Stimulated activated effector memory CD8-positive, alpha-beta T cell treated with anti-CD3 and anti-CD28 coated beads, Interleukin-12 subunit alpha, Interleukin-12 subunit beta, amount 100 ng/mL, for 72 hours (primary cell): Measurements from ENCODE around the gene UTS2R.

Experiments used
- ATAC-seq: fragments of 150-1000 bp; cut with Tn5 transposase; 2 replicates; pipeline ENCODE4 v1.10.0; 2021
- DNase-seq, 2 donors: peaks; one replicate each; pipeline ENCODE4 v3.0.0; 2021 to 2022; ENCODE audit warnings: low spot score in 2 of 2
- H3K27ac Mint-ChIP-seq: one replicate; pipeline ENCODE4 v1.8.0; 2022; ENCODE audit warnings: mild to moderate bottlenecking, mixed read lengths
- H3K36me3 Mint-ChIP-seq: one replicate; pipeline ENCODE4 v1.8.0; 2022; ENCODE audit warnings: mild to moderate bottlenecking, mixed read lengths
- H3K4me1 Mint-ChIP-seq: one replicate; pipeline ENCODE4 v1.8.0; 2022; ENCODE audit warnings: mixed read lengths
- H3K4me3 Mint-ChIP-seq: one replicate; pipeline ENCODE4 v1.8.0; 2022; ENCODE audit warnings: mild to moderate bottlenecking, mixed read lengths
- H3K9me3 Mint-ChIP-seq: one replicate; pipeline ENCODE4 v1.8.0; 2022; ENCODE audit warnings: mixed read lengths

The UTS2R gene

DNA sequence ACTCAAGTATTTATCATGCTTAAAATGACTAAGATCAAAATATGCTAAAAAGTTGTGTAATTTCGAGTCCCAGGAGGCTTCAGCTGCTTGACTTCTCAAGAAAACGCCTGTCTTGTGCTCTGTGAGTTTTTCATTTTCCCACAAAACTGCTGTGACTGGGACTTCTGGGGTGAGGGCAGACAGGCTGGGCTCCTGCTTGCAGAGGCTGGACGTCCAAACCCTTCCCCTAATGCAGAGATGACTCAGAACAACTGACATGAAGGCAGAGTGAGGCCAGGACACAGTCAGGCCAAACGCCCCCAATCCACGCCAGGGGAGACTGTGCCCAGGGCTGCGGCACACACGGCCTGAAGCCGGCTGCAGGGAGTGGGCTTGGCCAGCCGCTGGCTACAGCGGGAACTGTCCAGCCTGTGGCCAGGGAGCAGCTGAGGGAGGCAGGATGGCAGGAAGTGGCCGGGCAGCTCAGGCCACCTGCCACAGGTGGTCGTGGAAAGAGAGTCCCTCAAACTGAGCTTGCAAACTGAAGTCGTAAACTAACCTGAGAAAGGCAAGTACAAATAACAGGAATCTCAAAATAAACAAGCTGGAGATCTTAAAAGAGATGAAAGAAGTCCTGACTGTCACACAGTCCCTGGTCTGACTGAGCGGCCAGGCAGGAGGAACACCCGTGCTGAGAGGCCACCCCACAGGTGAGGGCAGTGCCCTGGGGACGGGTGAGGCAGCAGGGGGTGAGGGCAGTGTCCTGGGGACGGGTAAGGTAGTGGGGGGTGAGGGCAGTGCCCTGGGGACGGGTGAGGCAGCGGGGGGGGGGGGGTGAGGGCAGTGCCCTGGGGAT lies 25.3 kb downstream of the UTS2R start:
- peaks cover 7% of the 10 kb centered on the region for H3K4me1 Mint-ChIP-seq
- ATAC-seq (no peak), DNase-seq (no peak)
- no peak overlapping the region for H3K27ac Mint-ChIP-seq
- peaks cover 6% of the 10 kb centered on the region for H3K36me3 Mint-ChIP-seq
- H3K9me3 Mint-ChIP-seq = no peaks in the 10 kb centered on the region
- H3K4me3 Mint-ChIP-seq = no peak overlapping the region

DNA sequence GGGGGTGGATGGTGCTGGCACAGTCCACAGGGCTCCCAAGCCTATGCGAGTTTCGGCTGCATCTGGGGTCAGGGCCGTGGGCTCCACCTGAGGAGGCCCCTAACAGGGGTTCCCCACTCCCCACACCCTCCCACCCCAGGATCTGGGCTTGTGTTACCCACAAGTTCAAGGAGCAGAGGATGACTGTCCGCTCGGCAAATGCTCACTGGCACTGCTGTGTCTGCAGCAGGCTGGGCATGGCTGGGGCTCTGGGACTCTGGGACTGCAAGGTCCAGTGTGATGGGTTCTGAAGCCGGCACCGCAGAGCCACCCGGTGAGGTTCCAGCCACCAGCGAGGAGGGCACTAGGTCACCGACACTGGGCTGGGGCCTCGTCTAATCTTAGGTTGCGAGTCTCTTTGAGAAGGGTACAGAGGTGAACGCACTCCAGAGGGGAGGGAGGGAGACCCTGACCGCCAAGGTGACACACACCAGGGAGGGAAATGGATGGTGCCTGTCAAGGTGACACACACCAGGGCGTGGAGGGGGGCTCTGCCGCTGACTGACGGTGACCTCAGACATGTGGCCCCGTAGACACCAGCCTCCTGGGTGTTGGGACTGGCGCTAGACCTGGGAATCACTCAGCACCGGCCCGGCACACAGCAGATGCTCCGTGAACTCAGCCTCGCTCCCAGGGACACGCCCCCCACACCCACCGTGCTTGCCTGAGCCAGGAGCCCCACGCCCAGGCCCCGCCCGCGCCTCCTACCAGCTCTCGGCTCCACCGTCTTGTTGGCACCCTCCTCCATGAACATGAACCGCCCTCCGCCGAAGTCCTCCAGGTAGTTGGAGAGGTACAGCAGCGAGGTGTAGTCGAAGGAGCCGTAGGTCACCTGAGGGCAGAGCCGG lies 26.1 kb downstream of the UTS2R start:
- peaks cover 7% of the 10 kb centered on the region for H3K4me1 Mint-ChIP-seq
- no peak overlapping the region for H3K27ac Mint-ChIP-seq
- H3K36me3 Mint-ChIP-seq = peaks cover 8% of the 10 kb centered on the region
- ATAC-seq (no peak), DNase-seq (no peak)
- no peak overlapping the region for H3K4me3 Mint-ChIP-seq
- H3K9me3 Mint-ChIP-seq = no peaks in the 10 kb centered on the region

DNA sequence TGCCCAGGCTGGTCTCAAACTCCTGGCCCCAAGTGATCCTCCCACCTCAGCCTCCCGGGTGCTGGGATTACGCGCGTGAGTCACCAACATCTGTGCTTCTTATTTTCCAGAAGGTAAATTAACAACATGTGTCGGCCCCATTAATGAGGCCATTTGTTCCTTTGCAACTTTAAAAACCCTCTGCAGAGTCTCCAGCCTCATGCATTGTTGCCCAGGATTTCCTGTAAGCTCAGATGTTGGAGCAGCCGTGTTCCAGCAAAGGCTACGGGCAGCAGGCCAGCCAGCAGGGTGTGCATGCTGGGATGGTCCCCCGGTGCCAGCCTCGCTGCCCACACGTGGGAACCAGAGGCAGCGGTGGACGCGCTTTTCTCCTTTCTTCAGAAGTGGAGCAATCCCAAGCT lies 27.5 kb downstream of the UTS2R start:
- Mint-ChIP-seq H3K9me3 (no peaks in the 10 kb centered on the region), H3K36me3 (peaks cover 17% of the 10 kb centered on the region), H3K4me1 (peaks cover 12% of the 10 kb centered on the region), H3K4me3 (no peak overlapping the region), H3K27ac (no peak overlapping the region)
- ATAC-seq (no peak), DNase-seq (no peak)

DNA sequence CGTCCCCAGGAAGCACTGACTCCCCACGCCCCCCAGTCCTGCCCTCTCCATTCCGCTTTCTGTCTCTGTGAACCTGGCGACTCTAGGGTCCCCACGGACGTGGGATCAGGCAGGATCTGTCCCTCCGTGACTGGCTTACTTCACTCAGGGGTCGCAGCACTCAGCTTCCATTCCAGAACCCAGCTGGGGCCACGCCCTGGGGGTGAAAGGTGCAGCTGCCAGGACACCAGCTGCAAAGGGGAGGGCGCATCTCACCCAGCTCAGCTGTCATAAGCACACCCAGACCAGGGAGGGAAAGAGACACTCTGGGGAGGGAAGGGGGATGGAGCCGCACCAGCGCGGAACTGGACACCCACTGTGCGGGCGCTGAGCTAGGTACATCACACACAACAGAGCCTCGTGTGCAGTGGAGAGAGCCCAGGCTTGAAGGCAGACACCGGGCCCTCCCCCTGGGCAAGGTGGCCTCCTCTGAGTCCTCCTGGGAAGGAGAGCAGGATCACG lies 28.1 kb downstream of the UTS2R start:
- H3K27ac Mint-ChIP-seq = no peak overlapping the region
- DNase-seq = no peak
- no peaks in the 10 kb centered on the region for H3K9me3 Mint-ChIP-seq
- H3K4me1 Mint-ChIP-seq = peaks cover 12% of the 10 kb centered on the region
- peaks cover 19% of the 10 kb centered on the region for H3K36me3 Mint-ChIP-seq
- no peak for ATAC-seq
- no peak overlapping the region for H3K4me3 Mint-ChIP-seq

DNA sequence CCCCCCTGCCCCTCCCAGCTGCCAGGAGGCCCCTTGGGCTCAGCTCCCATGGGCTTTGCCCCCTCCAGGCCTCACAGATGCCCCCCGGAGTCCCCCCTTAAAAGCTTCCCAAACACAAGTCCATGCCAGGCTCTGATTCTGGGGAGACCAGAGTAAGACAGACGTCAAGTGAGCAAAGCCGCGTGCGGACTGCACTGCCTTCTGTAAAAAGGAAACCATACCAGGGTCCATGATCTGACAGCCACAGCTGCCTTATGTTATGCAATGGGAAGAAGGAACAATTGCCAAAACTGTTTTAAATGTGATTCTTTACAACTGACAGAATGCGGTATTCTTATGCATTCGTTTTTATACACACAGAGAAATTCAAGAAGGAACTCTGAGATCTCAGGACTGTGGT lies 28.6 kb downstream of the UTS2R start:
- no peak for DNase-seq
- peak overlapping the region; percentile 64 for H3K4me3 Mint-ChIP-seq
- no peak overlapping the region for H3K27ac Mint-ChIP-seq
- no peak for ATAC-seq
- peaks cover 17% of the 10 kb centered on the region for H3K36me3 Mint-ChIP-seq
- peaks cover 12% of the 10 kb centered on the region for H3K4me1 Mint-ChIP-seq
- H3K9me3 Mint-ChIP-seq = no peaks in the 10 kb centered on the region

DNA sequence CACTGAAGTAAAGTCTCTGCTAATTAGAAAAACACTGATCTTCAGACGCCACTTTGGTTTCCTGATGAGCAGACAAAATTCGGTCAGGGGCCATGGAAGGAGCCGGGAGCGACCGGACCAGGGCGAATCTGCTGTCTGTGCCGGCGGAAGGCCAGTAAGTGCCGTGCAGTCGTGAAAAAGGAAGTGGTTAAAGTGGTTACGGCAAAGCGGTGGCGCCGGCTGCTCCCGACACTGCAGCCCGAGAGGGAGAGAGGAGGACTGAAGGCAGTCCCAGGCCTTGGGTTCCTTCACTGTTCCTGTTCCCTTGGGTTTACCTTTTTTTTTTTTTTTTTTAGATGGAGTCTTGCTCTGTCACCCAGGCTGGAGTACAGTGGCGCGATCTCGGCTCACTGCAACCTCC lies 29.3 kb downstream of the UTS2R start:
- H3K4me1 Mint-ChIP-seq = peaks cover 12% of the 10 kb centered on the region
- peak overlapping the region; percentile 78 for H3K27ac Mint-ChIP-seq
- DNase-seq (peak; percentile 31 to 66), ATAC-seq (peak; percentile 88)
- H3K4me3 Mint-ChIP-seq = peak overlapping the region; percentile 64
- H3K9me3 Mint-ChIP-seq = no peaks in the 10 kb centered on the region
- H3K36me3 Mint-ChIP-seq = peaks cover 23% of the 10 kb centered on the region

DNA sequence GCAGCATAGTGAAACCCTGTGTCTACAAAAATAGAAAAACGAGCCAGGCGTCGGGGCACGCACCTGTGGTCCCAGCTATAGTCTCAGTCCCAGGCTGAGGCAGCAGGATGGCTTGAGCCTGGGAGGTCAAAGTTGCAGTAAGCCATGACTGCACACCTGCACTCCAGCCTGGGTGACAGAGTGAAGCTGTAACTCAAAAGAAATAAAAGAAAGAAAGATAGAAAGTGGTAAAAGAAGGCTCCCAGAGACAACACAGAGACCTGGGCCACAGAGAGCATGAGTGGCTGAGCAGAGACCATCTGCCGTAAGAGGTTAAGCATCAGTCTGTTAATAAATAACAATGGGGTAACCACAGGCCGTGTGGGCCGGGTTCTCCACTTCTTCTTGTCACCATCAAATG lies 31.3 kb downstream of the UTS2R start:
- ATAC-seq (no peak), DNase-seq (no peak)
- Mint-ChIP-seq H3K4me3 (no peak overlapping the region), H3K9me3 (no peaks in the 10 kb centered on the region), H3K4me1 (peaks cover 19% of the 10 kb centered on the region), H3K36me3 (peaks cover 36% of the 10 kb centered on the region), H3K27ac (no peak overlapping the region)

DNA sequence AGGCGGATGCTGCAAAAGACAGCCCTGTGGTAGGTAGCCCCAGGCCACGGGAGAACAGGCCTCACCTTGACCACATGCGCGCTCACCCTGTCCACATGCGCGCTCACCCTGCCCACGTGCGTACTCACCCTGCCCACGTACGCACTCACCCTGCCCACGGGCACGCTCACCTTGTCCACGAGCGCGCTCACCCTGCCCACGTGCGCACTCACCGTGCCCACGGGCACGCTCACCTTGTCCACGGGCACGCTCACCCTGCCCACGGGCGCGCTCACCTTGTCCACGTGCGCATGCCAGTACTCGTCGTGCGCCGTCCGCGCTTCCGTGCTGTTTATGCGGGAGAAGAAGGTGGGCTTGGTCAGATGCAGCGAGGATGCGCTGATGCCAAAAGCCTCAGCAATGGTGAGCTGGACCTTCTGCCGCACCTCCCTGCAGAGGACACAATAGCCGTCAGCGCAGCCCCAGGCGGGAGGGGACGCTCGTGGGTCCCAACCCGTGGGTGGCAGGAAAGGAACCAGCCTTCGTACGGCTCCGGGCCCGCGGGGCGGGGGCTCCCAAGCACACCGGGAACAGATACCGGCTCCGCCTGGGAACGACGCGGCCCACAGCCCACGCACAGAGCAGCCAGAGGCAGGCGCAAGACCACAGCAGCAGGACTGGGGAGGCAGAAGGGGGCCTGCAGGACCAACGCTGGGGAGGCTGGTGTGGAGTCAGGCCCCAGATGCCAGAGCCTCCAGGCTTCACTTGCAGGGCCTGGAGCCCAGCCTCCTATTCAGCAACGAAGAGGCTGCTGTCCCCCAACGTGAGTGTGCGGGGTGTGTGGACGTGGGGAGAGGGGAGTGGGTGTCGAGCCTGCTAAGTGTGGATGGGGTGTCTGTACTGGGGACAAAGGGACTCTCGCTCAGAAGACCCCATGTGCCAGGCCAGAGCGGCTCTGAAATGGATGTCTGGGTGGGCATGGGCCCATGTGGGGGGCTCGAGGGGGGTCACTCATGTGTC lies 32.4 kb downstream of the UTS2R start:
- no peak for ATAC-seq
- Mint-ChIP-seq H3K27ac (no peak overlapping the region), H3K9me3 (no peaks in the 10 kb centered on the region), H3K36me3 (peaks cover 40% of the 10 kb centered on the region), H3K4me1 (peaks cover 19% of the 10 kb centered on the region), H3K4me3 (no peak overlapping the region)
- no peak for DNase-seq

DNA sequence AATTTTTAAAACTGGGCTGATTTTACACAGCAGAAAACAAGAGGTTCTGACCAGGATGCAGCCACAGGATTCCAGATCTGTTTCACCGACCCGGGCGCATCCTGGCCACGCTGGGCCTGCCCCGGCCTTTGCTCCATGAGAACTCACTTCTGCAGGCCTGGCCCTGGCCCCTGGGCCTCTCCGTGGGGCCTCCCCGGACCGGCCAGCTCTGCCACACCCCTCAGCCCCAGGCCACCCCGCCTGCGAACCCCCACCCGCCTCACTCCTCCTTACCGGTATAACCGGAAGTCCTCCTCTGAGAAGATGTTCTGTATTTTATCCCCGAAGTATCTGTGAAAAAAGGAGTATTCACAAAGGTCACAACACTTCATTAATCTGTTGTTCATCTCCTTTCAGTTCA lies 33.5 kb downstream of the UTS2R start:
- H3K9me3 Mint-ChIP-seq = no peaks in the 10 kb centered on the region
- H3K27ac Mint-ChIP-seq = no peak overlapping the region
- peaks cover 19% of the 10 kb centered on the region for H3K4me1 Mint-ChIP-seq
- H3K4me3 Mint-ChIP-seq = no peak overlapping the region
- H3K36me3 Mint-ChIP-seq = peaks cover 45% of the 10 kb centered on the region
- no peak for DNase-seq
- no peak for ATAC-seq

DNA sequence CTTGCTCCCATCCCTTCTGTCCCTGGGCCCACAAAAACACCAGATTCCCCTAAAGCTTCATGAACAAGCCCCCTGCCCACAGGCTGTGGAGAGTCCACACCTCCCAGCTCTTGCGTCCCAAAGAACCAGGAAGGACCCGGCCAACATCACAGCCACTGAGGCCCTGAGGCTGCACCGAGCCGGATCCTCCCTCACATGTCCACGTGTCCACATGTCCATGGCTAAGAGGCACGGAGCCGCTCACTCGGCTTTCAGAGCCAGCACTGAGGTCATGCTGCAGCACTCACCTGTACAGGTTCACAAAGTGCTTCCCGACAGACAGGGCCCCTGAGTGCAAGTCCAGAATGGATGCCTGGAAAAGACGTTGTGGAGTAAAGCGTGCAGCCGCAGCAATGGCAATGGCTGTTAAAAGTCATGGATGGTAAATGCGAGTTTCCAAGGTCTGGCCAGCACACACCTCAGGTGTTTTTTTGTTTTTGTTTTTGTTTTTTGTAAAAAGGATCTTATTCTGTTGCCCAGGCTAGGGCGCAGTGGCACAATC lies 34.6 kb downstream of the UTS2R start:
- H3K36me3 Mint-ChIP-seq = peaks cover 45% of the 10 kb centered on the region
- peaks cover 12% of the 10 kb centered on the region for H3K4me1 Mint-ChIP-seq
- no peak for DNase-seq
- no peak overlapping the region for H3K27ac Mint-ChIP-seq
- no peak for ATAC-seq
- H3K9me3 Mint-ChIP-seq = no peaks in the 10 kb centered on the region
- no peak overlapping the region for H3K4me3 Mint-ChIP-seq

DNA sequence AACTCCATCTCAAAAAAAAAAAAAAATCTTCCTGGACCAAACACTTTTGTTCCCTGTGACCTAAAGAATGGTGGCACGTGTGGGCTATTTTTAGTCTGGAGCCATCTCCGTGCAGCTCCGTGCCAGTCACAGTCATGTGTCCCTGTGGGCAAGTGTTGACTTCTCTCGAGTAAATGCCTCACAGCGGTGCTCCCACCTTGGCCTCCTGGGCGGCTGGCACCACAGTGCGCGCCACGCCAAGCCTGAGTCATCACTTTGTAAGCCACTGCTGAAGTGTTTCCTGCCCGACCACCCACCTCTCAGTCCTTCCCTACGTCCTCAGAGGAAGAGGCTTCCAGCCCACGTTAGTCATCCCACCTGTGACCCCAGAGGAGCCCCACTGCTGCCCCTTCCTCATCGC lies 35.7 kb downstream of the UTS2R start:
- H3K4me3 Mint-ChIP-seq = no peak overlapping the region
- no peaks in the 10 kb centered on the region for H3K9me3 Mint-ChIP-seq
- peaks cover 45% of the 10 kb centered on the region for H3K36me3 Mint-ChIP-seq
- H3K27ac Mint-ChIP-seq = no peak overlapping the region
- ATAC-seq (peak; percentile 51), DNase-seq (no peak)
- peaks cover 12% of the 10 kb centered on the region for H3K4me1 Mint-ChIP-seq

DNA sequence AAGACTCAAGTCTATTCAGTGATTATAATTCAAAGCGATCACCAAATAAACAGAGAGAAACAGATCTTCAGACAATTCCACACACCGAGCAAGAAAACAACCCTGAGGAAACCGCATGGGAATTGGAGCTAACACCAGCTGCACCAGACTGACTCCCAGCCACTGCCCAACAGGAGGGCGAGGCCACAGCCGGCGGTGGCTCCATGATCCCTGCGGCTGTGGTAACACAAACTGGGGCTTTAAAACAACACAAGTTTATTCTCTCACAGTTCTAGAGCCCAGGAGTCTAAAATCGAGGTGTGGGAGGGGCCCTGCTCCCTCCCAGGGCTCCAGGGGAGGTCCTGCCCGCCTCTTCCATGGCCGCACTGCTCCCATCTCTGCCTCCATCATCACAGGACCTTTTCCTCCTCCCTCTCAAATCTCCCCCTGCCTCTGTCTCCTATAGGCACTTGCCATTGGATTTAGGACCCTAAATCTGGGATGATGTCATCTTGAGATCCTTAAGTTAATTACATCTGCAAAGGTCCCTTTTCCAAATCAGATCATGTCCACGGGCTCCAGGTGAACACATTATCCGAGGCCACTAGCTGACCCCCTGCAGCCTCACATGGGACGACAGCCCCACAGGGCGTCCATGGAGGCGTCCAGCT lies 36.8 kb downstream of the UTS2R start:
- DNase-seq (no peak), ATAC-seq (no peak)
- H3K27ac Mint-ChIP-seq = no peak overlapping the region
- H3K36me3 Mint-ChIP-seq = peaks cover 44% of the 10 kb centered on the region
- no peak overlapping the region for H3K4me3 Mint-ChIP-seq
- H3K4me1 Mint-ChIP-seq = peaks cover 12% of the 10 kb centered on the region
- no peaks in the 10 kb centered on the region for H3K9me3 Mint-ChIP-seq

DNA sequence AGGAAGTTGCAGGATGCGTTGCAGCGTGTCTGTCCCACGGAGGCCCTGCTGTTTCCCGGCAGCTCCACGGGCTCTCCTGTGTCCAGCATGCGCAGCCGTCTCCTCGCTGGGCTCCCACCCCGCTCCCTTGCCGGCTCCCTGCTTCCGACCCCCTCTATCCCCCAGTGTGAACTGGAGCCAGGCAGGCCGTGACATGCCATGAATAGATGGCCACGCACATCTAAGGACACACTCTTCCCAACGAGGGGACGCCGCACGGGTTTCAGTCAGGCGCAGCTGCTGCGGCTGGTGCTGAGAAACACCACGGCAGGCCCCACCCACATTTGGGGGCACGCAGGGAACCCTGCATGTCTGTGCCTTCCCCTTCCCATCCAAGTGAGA lies 37.4 kb downstream of the UTS2R start:
- no peak overlapping the region for H3K4me3 Mint-ChIP-seq
- H3K36me3 Mint-ChIP-seq = peaks cover 47% of the 10 kb centered on the region
- no peak overlapping the region for H3K27ac Mint-ChIP-seq
- DNase-seq (no peak), ATAC-seq (no peak)
- H3K9me3 Mint-ChIP-seq = no peaks in the 10 kb centered on the region
- peaks cover 7% of the 10 kb centered on the region for H3K4me1 Mint-ChIP-seq

DNA sequence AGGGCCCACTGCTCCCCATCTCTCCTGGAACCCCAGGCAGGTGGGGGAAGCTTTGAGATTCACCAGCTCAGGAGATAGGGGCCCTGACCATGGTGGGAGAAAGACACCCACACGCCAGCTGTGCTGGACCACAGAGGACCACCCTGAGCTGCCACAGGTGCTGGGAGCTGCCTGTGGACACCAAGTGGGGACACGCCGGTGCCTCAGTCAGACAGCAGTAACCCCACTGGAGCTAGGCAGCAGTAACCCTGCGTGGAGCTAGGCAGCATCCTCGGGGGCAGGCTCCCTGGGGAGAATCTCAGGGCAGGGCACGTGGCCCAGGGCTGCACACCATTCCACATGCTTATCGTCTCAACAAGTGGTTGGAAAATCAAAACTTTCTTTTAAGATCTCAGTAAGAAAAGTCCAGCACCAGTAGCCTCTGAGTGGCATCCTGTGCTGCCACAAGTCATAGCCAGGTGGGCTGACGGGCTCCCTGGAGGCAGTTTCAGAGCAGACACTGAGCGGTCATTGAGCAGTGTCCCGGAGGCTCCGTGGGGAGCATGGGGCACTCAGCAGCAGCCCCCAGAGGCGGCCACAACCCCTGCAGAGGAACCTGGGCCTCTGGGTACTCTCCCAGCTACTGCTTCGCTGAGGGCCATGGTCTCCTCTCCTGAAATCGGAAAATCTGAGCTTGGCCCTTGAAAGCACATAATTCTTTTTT lies 38.6 kb downstream of the UTS2R start:
- ATAC-seq (no peak), DNase-seq (no peak)
- Mint-ChIP-seq H3K4me3 (no peak overlapping the region), H3K9me3 (no peaks in the 10 kb centered on the region), H3K27ac (no peak overlapping the region), H3K36me3 (peaks cover 54% of the 10 kb centered on the region), H3K4me1 (peaks cover 17% of the 10 kb centered on the region)
